GM23338 (cell line): Measurements from ENCODE around the gene B3GALT4.

Experiments used
- POLR2AphosphoS5 ChIP-seq: IDR thresholded peaks from 2 replicates; pipeline ENCODE4 v1.6.1; 2016; ENCODE audit warnings: antibody characterized with exemption, low read depth
- TF ChIP-seq, protein P1 (sequence below), 2 experiments: fragments of 200-600 bp in 1 of 2; sonication (generic) in 1 of 2; conservative IDR thresholded peaks; 2 replicates each; pipeline versions ENCODE4 v1.5.1 to v1.6.1; 2016 to 2017; ENCODE audit warnings: antibody characterized with exemption in 2 of 2, low read depth in 2 of 2, mild to moderate bottlenecking in 2 of 2, moderate library complexity in 1 of 2

DNA sequence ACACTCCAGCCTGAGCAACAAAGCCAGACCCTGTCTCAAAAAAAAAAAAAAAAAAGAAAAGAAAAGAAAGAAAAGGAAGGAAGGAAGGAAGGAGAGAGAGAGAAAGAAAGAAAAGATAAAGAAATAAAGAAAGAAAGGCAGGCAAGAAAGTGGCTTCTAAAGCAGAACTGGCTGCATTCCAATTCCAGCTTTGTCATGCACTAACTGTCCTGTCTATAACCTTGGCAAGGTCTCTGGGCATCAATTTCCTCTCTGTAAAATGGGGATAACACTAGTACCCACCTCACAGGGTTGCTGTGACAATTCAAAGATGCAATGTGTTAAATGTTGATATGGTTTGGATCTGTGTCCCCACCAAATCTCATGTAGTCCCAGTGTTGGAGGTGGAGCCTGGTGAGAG lies 40.6 kb upstream of the B3GALT4 start:
- TF ChIP-seq, protein P1, sequence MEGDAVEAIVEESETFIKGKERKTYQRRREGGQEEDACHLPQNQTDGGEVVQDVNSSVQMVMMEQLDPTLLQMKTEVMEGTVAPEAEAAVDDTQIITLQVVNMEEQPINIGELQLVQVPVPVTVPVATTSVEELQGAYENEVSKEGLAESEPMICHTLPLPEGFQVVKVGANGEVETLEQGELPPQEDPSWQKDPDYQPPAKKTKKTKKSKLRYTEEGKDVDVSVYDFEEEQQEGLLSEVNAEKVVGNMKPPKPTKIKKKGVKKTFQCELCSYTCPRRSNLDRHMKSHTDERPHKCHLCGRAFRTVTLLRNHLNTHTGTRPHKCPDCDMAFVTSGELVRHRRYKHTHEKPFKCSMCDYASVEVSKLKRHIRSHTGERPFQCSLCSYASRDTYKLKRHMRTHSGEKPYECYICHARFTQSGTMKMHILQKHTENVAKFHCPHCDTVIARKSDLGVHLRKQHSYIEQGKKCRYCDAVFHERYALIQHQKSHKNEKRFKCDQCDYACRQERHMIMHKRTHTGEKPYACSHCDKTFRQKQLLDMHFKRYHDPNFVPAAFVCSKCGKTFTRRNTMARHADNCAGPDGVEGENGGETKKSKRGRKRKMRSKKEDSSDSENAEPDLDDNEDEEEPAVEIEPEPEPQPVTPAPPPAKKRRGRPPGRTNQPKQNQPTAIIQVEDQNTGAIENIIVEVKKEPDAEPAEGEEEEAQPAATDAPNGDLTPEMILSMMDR (conservative IDR thresholded peaks at IDR 0.05; ENCODE audit: low read depth in 2 of 2): no peak
- TF ChIP-seq POLR2AphosphoS5: no peak
